GM23338 (cell line): ENCODE data around the gene ADGRL3. TPM values are rescaled to one million over a fixed set of nuclear protein-coding genes. Genes with fewer than 3 reads are reported as not detected.

Source experiments
- ATAC-seq: fragments of 200-7000 bp; cut with Tn5 transposase; 3 replicates; pipeline ENCODE4 v1.9.1; 2020
- DNase-seq: peaks from one replicate; pipeline ENCODE4 v3.0.0-alpha.2; 2015; ENCODE audit warnings: low spot score
- H2AFZ ChIP-seq: fragments of 200-600 bp; sonication (generic); 2 replicates; pipeline ENCODE4 v1.8.0; 2016; ENCODE audit warnings: antibody characterized with exemption, mild to moderate bottlenecking, moderate library complexity
- H3F3A ChIP-seq: fragments of 200-600 bp; sonication (generic); replicated peaks from 2 replicates; pipeline ENCODE4 v1.8.0; 2017; ENCODE audit warnings: antibody characterized with exemption, mixed run types, low read depth
- H3K27ac ChIP-seq: fragments of 200-600 bp; sonication (generic); 2 replicates; pipeline ENCODE4 v1.6.1; 2016; ENCODE audit warnings: low read depth
- H3K27me3 ChIP-seq: fragments of 200-600 bp; sonication (generic); 2 replicates; pipeline ENCODE4 v1.8.0; 2016; ENCODE audit warnings: mild to moderate bottlenecking, mixed run types, moderate library complexity; ENCODE audit not compliant: insufficient read depth
- H3K36me3 ChIP-seq: fragments of 200-600 bp; sonication (generic); 2 replicates; pipeline ENCODE4 v1.8.0; 2016; ENCODE audit warnings: mild to moderate bottlenecking; ENCODE audit not compliant: insufficient read depth
- H3K4me1 ChIP-seq: fragments of 200-600 bp; sonication (generic); 2 replicates; pipeline ENCODE4 v1.8.0; 2016; ENCODE audit warnings: mild to moderate bottlenecking, moderate library complexity; ENCODE audit not compliant: insufficient read depth
- H3K4me2 ChIP-seq: fragments of 200-600 bp; sonication (generic); 2 replicates; pipeline ENCODE4 v1.7.1; 2017; ENCODE audit warnings: mixed run types
- H3K4me3 ChIP-seq: fragments of 200-600 bp; sonication (generic); 2 replicates; pipeline ENCODE4 v1.6.1; 2016; ENCODE audit warnings: mixed run types
- H3K79me2 ChIP-seq: fragments of 200-600 bp; sonication (generic); replicated peaks from 2 replicates; pipeline ENCODE4 v1.8.0; 2017; ENCODE audit warnings: mild to moderate bottlenecking; ENCODE audit not compliant: insufficient read depth
- H3K9me2 ChIP-seq: fragments of 200-600 bp; sonication (generic); 2 replicates; pipeline ENCODE4 v1.8.0; 2017; ENCODE audit not compliant: insufficient read depth
- H4K20me1 ChIP-seq: fragments of 200-600 bp; sonication (generic); replicated peaks from 2 replicates; pipeline ENCODE4 v1.8.0; 2017; ENCODE audit warnings: mild to moderate bottlenecking; ENCODE audit not compliant: insufficient read depth
- H3K27ac Mint-ChIP-seq: 2 replicates; pipeline ENCODE4 v1.8.0; 2020; ENCODE audit warnings: inconsistent platforms, mild to moderate bottlenecking, moderate library complexity, mixed read lengths
- H3K27me3 Mint-ChIP-seq: 3 replicates; pipeline ENCODE4 v1.8.0; 2022; ENCODE audit warnings: low read depth, mild to moderate bottlenecking, moderate library complexity, mixed read lengths, inconsistent platforms; ENCODE audit not compliant: insufficient read depth, poor library complexity
- H3K36me3 Mint-ChIP-seq: 3 replicates; pipeline ENCODE4 v1.8.0; 2021; ENCODE audit warnings: low read depth, mild to moderate bottlenecking, inconsistent platforms, moderate library complexity, mixed read lengths
- H3K4me1 Mint-ChIP-seq: 3 replicates; pipeline ENCODE4 v1.8.0; 2020; ENCODE audit warnings: mild to moderate bottlenecking, inconsistent platforms, mixed read lengths
- H3K4me3 Mint-ChIP-seq: 3 replicates; pipeline ENCODE4 v1.8.0; 2021; ENCODE audit warnings: moderate library complexity, mild to moderate bottlenecking, inconsistent platforms, mixed read lengths
- H3K9me3 Mint-ChIP-seq: 3 replicates; pipeline ENCODE4 v1.8.0; 2020; ENCODE audit warnings: moderate library complexity, mild to moderate bottlenecking, inconsistent platforms, mixed read lengths
- CREB1 ChIP-seq: fragments of 250-450 bp; sonication (Bioruptor Pico); IDR thresholded peaks from 2 replicates; pipeline ENCODE4 v1.5.0; 2020; ENCODE audit warnings: low read depth, mild to moderate bottlenecking, moderate library complexity
- EZH2 ChIP-seq: fragments of 200-600 bp; sonication (generic); IDR thresholded peaks from one replicate; pipeline ENCODE4 v1.8.0; 2017; ENCODE audit warnings: antibody characterized with exemption, mild to moderate bottlenecking, low read depth; ENCODE audit not compliant: unreplicated experiment
- EZH2phosphoT487 ChIP-seq: fragments of 200-600 bp; sonication (generic); IDR thresholded peaks from one replicate; pipeline ENCODE4 v1.8.1; 2018; ENCODE audit warnings: antibody characterized with exemption; ENCODE audit not compliant: unreplicated experiment
- JUNB ChIP-seq: IDR thresholded peaks from one replicate; pipeline ENCODE4 v1.6.1; 2016; ENCODE audit warnings: antibody characterized with exemption; ENCODE audit not compliant: unreplicated experiment
- NANOG ChIP-seq: IDR thresholded peaks from 2 replicates; pipeline ENCODE4 v1.6.1; 2016; ENCODE audit warnings: antibody characterized with exemption, borderline replicate concordance
- POLR2AphosphoS5 ChIP-seq: IDR thresholded peaks from 2 replicates; pipeline ENCODE4 v1.6.1; 2016; ENCODE audit warnings: antibody characterized with exemption, low read depth
- STAT1 ChIP-seq: IDR thresholded peaks from one replicate; pipeline ENCODE4 v1.6.1; 2016; ENCODE audit warnings: antibody characterized with exemption; ENCODE audit not compliant: unreplicated experiment
- ZNF114 ChIP-seq: fragments of 250-450 bp; sonication (Bioruptor Pico); IDR thresholded peaks from 2 replicates; pipeline ENCODE4 v1.5.0; 2020; ENCODE audit warnings: mild to moderate bottlenecking, moderate library complexity
- ZNF331 ChIP-seq: fragments of 250-450 bp; sonication (Bioruptor Pico); IDR thresholded peaks from 2 replicates; pipeline ENCODE4 v1.5.0; 2020; ENCODE audit warnings: low read depth, mild to moderate bottlenecking, moderate library complexity
- polyA plus RNA-seq: library from polyadenylated mRNA; unstranded; fragments of >200 nt; fragmentation: Nextera tagmentation; extraction: Ambion mirVana; gene quantifications from 2 replicates; pipeline ENCODE4 v1.2.1, GENCODE V29; 2016
- total RNA-seq: library from RNA; depleted of rRNA; stranded (reverse); fragments of >200 nt; shearing (Covaris generic); gene quantifications from 2 replicates; pipeline ENCODE4 v1.2.3, GENCODE V29; 2014
- TF ChIP-seq, protein P1 (sequence below): IDR thresholded peaks from 2 replicates; pipeline ENCODE4 v1.6.1; 2016; ENCODE audit warnings: antibody characterized with exemption
- TF ChIP-seq, protein P2 (sequence below): fragments of 250-450 bp; sonication (Bioruptor Pico); IDR thresholded peaks from 2 replicates; pipeline ENCODE4 v1.5.0; 2020; ENCODE audit warnings: mild to moderate bottlenecking, moderate library complexity
- TF ChIP-seq, protein P3 (sequence below): IDR thresholded peaks from one replicate; pipeline ENCODE4 v1.6.1; 2018; ENCODE audit warnings: antibody characterized with exemption; ENCODE audit not compliant: unreplicated experiment
- TF ChIP-seq, protein P4 (sequence below), 2 experiments: fragments of 200-600 bp in 1 of 2; sonication (generic) in 1 of 2; conservative IDR thresholded peaks; 2 replicates each; pipeline versions ENCODE4 v1.5.1 to v1.6.1; 2016 to 2017; ENCODE audit warnings: antibody characterized with exemption in 2 of 2, low read depth in 2 of 2, mild to moderate bottlenecking in 2 of 2, moderate library complexity in 1 of 2

Gene ADGRL3
- total and polyA plus RNA-seq, 2 experiments from 2014 or later = 9.7 to 16.5 TPM

DNA sequence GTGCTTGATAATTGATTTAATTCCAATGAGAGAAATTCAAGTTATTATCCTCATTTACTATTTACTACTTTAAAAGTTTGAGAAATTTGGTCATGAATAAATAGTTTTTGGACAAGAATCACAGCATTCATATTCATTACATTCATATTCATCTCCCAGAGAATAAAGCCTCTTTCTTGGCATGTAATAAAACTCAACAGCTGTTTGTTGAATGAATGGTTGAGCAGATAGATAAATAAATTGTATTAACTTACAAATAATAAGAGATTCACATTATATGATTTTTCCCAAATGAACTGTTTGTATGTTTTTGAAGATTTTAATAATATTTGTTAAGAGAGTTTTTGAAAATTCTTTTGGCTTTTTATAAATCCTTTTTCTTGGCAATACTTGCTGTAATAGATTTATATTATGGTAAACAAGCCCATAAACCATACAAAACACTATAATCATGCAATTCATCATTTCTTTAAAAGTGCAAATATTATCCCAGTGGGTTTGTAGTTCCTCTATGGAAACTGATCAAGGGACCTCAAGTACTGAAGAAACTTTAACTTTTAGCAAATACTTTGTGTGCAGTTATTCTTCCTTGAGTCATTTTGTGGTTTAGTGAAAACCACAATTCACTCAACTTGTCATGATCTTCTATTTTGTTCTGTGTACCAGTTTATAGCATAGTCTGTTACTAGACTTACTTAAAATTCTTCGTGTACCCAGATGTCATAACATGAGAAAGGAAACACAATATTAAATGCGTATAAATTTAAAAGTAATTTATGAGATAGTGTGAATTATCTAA, 371.8 kb downstream of the ADGRL3 start:
- no peak overlapping the region for H3K27ac Mint-ChIP-seq
- H3K4me3 Mint-ChIP-seq = no peak overlapping the region
- H3K4me1 Mint-ChIP-seq = no peaks in the 10 kb centered on the region
- Histone ChIP-seq H3K27me3 (no peaks in the 10 kb centered on the region), H3K36me3 (no peaks in the 10 kb centered on the region), H2AFZ (no peak overlapping the region), H3K79me2 (no peaks in the 10 kb centered on the region), H4K20me1 (no peaks in the 10 kb centered on the region), H3K4me1 (no peaks in the 10 kb centered on the region), H3K4me3 (no peak overlapping the region), H3K27ac (no peak overlapping the region), H3K9me2 (no peaks in the 10 kb centered on the region), H3F3A (no peaks in the 10 kb centered on the region), H3K4me2 (no peak overlapping the region)
- no peaks in the 10 kb centered on the region for H3K9me3 Mint-ChIP-seq
- no peak for DNase-seq
- no peaks in the 10 kb centered on the region for H3K27me3 Mint-ChIP-seq
- TF ChIP-seq POLR2AphosphoS5 = no peak
- no peak for TF ChIP-seq CREB1 (CRISPR knock-in tag)
- TF ChIP-seq EZH2phosphoT487 = no peak
- TF ChIP-seq, protein P1, sequence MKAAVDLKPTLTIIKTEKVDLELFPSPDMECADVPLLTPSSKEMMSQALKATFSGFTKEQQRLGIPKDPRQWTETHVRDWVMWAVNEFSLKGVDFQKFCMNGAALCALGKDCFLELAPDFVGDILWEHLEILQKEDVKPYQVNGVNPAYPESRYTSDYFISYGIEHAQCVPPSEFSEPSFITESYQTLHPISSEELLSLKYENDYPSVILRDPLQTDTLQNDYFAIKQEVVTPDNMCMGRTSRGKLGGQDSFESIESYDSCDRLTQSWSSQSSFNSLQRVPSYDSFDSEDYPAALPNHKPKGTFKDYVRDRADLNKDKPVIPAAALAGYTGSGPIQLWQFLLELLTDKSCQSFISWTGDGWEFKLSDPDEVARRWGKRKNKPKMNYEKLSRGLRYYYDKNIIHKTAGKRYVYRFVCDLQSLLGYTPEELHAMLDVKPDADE = no peak
- TF ChIP-seq NANOG = no peak
- no peak for TF ChIP-seq JUNB
- TF ChIP-seq, protein P2, sequence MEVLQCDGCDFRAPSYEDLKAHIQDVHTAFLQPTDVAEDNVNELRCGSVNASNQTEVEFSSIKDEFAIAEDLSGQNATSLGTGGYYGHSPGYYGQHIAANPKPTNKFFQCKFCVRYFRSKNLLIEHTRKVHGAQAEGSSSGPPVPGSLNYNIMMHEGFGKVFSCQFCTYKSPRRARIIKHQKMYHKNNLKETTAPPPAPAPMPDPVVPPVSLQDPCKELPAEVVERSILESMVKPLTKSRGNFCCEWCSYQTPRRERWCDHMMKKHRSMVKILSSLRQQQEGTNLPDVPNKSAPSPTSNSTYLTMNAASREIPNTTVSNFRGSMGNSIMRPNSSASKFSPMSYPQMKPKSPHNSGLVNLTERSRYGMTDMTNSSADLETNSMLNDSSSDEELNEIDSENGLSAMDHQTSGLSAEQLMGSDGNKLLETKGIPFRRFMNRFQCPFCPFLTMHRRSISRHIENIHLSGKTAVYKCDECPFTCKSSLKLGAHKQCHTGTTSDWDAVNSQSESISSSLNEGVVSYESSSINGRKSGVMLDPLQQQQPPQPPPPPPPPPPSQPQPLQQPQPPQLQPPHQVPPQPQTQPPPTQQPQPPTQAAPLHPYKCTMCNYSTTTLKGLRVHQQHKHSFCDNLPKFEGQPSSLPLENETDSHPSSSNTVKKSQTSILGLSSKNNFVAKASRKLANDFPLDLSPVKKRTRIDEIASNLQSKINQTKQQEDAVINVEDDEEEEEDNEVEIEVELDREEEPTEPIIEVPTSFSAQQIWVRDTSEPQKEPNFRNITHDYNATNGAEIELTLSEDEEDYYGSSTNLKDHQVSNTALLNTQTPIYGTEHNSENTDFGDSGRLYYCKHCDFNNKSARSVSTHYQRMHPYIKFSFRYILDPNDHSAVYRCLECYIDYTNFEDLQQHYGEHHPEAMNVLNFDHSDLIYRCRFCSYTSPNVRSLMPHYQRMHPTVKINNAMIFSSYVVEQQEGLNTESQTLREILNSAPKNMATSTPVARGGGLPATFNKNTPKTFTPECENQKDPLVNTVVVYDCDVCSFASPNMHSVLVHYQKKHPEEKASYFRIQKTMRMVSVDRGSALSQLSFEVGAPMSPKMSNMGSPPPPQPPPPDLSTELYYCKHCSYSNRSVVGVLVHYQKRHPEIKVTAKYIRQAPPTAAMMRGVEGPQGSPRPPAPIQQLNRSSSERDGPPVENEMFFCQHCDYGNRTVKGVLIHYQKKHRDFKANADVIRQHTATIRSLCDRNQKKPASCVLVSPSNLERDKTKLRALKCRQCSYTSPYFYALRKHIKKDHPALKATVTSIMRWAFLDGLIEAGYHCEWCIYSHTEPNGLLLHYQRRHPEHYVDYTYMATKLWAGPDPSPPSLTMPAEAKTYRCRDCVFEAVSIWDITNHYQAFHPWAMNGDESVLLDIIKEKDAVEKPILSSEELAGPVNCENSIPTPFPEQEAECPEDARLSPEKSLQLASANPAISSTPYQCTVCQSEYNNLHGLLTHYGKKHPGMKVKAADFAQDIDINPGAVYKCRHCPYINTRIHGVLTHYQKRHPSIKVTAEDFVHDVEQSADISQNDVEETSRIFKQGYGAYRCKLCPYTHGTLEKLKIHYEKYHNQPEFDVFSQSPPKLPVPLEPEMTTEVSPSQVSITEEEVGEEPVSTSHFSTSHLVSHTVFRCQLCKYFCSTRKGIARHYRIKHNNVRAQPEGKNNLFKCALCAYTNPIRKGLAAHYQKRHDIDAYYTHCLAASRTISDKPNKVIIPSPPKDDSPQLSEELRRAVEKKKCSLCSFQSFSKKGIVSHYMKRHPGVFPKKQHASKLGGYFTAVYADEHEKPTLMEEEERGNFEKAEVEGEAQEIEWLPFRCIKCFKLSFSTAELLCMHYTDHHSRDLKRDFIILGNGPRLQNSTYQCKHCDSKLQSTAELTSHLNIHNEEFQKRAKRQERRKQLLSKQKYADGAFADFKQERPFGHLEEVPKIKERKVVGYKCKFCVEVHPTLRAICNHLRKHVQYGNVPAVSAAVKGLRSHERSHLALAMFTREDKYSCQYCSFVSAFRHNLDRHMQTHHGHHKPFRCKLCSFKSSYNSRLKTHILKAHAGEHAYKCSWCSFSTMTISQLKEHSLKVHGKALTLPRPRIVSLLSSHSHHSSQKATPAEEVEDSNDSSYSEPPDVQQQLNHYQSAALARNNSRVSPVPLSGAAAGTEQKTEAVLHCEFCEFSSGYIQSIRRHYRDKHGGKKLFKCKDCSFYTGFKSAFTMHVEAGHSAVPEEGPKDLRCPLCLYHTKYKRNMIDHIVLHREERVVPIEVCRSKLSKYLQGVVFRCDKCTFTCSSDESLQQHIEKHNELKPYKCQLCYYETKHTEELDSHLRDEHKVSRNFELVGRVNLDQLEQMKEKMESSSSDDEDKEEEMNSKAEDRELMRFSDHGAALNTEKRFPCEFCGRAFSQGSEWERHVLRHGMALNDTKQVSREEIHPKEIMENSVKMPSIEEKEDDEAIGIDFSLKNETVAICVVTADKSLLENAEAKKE (CRISPR knock-in tag) = no peak
- no peak for TF ChIP-seq ZNF331
- TF ChIP-seq, protein P3, sequence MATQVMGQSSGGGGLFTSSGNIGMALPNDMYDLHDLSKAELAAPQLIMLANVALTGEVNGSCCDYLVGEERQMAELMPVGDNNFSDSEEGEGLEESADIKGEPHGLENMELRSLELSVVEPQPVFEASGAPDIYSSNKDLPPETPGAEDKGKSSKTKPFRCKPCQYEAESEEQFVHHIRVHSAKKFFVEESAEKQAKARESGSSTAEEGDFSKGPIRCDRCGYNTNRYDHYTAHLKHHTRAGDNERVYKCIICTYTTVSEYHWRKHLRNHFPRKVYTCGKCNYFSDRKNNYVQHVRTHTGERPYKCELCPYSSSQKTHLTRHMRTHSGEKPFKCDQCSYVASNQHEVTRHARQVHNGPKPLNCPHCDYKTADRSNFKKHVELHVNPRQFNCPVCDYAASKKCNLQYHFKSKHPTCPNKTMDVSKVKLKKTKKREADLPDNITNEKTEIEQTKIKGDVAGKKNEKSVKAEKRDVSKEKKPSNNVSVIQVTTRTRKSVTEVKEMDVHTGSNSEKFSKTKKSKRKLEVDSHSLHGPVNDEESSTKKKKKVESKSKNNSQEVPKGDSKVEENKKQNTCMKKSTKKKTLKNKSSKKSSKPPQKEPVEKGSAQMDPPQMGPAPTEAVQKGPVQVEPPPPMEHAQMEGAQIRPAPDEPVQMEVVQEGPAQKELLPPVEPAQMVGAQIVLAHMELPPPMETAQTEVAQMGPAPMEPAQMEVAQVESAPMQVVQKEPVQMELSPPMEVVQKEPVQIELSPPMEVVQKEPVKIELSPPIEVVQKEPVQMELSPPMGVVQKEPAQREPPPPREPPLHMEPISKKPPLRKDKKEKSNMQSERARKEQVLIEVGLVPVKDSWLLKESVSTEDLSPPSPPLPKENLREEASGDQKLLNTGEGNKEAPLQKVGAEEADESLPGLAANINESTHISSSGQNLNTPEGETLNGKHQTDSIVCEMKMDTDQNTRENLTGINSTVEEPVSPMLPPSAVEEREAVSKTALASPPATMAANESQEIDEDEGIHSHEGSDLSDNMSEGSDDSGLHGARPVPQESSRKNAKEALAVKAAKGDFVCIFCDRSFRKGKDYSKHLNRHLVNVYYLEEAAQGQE = no peak
- no peak for TF ChIP-seq EZH2
- TF ChIP-seq ZNF114 (CRISPR knock-in tag) = no peak
- TF ChIP-seq STAT1 = no peak
- TF ChIP-seq, protein P4, sequence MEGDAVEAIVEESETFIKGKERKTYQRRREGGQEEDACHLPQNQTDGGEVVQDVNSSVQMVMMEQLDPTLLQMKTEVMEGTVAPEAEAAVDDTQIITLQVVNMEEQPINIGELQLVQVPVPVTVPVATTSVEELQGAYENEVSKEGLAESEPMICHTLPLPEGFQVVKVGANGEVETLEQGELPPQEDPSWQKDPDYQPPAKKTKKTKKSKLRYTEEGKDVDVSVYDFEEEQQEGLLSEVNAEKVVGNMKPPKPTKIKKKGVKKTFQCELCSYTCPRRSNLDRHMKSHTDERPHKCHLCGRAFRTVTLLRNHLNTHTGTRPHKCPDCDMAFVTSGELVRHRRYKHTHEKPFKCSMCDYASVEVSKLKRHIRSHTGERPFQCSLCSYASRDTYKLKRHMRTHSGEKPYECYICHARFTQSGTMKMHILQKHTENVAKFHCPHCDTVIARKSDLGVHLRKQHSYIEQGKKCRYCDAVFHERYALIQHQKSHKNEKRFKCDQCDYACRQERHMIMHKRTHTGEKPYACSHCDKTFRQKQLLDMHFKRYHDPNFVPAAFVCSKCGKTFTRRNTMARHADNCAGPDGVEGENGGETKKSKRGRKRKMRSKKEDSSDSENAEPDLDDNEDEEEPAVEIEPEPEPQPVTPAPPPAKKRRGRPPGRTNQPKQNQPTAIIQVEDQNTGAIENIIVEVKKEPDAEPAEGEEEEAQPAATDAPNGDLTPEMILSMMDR (conservative IDR thresholded peaks at IDR 0.05; ENCODE audit: low read depth in 2 of 2) = no peak
- ATAC-seq = no peak
- no peaks in the 10 kb centered on the region for H3K36me3 Mint-ChIP-seq
